Activated CD4-positive, alpha-beta T cell treated with anti-CD3 and anti-CD28 coated beads, Interleukin-2, amount 50 U/mL, for 48 hours (primary cell): ENCODE results near the gene RNF213.
A peak's percentile ranks its signal among the peaks of the same experiment; 100 is the strongest.
"Not testable (repeated sequence)": the region's sequence is repeated elsewhere in the genome, so short reads cannot be mapped to it uniquely, and the experiment has no call there.

Experiments
- DNase-seq, 2 experiments: peaks; one replicate each; pipeline ENCODE4 v3.0.0-alpha.2; 2020

Gene RNF213

GRCh38 chr17:80224683-80225082 is 36.0 kb upstream of the RNF213 start:
- DNase-seq, result no peak

DNA sequence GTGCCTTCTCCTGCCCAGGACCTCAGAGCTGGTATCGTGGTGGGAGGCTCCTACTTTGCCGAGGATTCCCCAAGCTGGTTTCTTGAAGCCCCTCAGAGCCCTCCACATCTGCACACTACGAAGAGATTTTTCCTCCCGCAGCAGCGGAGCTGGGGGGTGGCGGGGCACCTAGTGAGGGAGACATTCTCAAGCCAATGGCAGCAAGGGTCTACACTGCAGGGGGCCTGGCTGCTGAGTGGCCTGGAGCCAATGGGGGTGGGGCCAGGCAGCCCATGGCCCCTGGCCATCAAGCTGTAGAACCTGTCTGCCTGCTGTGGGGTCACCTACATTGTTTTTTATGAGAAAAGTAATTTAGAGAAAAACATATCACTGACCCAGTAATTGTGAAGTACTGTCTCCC is 35.4 kb upstream of the RNF213 start:
- DNase-seq, result no peak

- no peak for DNase-seq
These were observed 33.5 kb upstream of the RNF213 start for GRCh38 chr17:80227156-80227555.

- no peak for DNase-seq
These were observed 33.0 kb upstream of the RNF213 start for GRCh38 chr17:80227666-80228065.

DNA sequence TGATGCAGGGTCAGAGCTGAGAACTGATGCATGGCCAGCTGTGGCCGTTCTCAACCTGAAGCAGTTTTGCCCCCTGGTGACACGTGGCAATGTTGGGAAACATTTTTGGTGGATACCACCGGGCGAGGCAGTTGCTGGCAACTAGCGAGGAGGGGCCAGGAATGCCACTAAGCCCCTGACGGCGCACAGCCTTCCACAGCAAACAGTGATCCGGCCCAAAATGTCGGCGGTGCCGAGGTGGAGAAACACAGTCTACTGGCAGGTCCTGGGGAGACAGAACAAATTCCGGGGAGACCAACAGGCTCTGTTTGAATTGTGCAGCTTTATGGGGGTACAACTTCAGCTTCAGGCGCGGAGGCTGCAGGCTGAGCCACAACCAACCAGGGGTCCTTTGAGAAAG is 32.2 kb upstream of the RNF213 start:
- DNase-seq, result no peak

DNA sequence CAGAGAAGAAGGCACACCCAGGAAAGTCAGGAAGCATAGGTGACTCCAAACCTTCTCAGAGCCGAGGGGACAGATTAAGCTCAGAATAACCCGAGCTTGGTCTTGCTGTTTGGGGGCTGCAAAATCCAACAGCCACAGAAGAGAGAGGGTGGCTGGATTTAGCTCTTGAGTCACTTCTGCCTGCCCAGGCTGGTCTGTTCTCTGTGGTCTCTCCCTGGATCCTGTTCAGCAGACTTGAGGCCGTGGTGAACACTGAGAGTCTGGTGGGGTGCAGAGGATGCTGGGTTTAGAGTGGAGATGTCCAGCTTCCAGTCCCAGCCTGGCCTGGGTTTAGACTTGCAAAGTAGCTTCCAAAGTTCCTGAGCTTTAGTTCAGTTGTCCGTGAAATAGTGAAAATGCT is 31.6 kb upstream of the RNF213 start:
- DNase-seq, result no peak

- DNase-seq, result no peak
These were observed 28.2 kb upstream of the RNF213 start for GRCh38 chr17:80232438-80232837.

- no peak for DNase-seq
These were observed 27.4 kb upstream of the RNF213 start for GRCh38 chr17:80233202-80233601.

DNA sequence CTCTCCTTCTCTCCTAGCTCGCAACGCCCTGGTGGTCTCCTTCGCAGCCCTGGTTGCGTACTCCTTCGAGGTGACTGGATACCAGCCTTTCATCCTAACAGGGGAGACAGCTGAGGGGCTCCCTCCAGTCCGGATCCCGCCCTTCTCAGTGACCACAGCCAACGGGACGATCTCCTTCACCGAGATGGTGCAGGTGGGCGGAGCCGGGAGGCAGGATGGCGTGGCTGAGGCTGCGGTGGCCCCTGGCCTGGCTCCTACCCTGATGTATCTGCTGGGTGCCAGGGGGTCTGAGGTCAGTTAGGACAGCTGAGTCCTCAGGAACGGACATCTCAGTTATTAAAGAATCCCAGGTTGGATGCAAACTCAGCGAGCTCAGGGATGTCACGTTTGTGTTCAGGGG is 23.7 kb upstream of the RNF213 start:
- no peak for DNase-seq

DNA sequence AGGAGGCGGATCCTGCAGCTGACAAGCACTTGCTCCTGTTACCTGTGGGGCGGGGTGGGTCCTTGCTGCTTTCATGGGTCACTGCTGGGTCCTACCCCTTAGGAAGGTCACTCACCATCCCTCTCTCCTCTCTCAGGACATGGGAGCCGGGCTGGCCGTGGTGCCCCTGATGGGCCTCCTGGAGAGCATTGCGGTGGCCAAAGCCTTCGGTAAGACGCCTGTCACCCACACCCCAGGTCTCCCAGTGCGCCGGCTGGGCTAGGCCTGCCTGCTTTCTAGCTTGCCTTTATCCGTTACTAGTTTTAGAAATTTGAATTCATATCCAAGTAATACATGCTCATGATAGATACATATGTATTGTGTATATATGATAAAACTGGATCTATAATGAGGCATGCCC is 23.3 kb upstream of the RNF213 start:
- no peak for DNase-seq

DNA sequence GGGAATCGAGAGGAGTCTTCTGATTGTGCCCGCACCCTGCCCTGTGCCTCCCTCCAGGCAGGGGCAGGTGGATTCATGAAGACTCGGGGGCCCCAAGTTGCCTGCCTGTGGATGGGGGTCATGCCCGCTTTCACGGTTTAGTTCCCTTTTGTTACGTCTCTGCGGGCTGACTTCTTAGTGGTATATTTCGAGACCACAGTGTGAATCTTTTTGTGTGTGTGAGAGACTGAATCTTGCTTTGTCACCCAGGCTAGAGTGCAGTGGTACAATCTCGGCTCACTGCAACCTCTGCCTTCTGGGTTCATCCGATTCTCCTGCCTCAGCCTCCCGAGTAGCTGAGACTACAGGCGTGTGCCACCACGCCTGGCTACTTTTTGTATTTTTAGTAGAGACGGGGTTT is 18.1 kb upstream of the RNF213 start:
- DNase-seq, result no peak

DNA sequence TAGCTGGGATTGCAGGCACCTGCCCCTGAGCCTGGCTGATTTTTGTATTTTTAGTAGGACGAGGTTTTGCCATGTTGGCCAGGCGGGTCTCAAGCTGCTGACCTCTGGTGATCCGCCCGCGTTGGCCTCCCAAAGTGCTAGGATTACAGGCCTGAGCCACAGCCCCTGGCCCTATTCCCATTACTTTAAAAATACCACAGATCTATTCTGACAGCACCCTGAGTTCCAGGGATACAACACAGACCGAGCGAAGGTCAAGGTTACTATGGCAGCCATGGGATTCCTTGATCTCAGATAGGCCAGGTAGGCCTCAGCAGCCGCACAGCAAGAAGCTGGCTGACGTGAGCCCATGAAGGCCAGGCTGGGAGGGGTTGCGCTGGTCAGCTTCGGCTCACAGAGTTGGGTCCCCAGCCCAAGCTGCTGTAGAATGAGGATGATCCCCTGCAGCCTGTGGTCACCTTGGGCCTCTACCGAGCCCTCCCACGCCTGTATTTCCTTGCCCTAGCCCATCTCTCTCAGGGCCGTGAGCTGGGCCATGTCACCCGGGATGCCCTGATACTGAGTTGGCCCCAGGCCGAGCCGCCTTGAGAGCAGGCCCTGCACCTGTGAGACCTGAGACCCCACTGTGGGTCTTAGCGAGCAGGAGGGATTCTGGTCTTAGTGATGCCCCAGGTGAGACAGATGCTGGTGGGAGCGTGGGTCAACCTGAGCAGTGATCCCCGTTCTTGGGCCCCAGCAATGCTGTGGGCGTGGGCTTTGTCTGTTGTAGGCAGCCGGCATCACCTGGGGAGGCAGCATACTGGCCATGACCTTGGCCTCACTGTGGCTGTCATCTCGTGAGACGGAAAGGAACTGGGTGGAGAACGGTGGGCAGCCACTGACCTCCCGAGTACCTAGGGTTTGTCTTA is 16.9 kb upstream of the RNF213 start:
- DNase-seq, result no peak

DNA sequence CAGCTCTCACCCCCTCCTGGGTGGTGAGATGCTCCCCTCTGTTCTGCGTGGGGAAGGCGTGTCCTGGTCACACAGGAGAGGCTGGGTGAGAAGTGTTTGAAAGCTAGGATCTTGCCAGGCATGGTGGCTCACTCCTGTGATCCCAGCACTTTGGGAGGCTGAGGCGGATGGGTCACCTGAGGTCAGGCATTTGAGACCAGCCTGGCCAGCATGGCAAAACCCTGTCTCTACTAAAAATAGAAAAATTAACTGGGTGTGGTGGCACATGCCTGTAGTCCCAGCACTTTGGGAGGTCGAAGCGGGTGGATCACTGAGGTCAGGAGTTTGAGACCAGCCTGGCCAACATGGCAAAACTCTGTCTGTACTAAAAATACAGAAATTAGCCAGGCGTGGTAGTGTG is 16.2 kb upstream of the RNF213 start:
- not testable (repeated sequence) for DNase-seq

GRCh38 chr17:80244871-80245509 is 15.7 kb upstream of the RNF213 start:
- no peak for DNase-seq

DNA sequence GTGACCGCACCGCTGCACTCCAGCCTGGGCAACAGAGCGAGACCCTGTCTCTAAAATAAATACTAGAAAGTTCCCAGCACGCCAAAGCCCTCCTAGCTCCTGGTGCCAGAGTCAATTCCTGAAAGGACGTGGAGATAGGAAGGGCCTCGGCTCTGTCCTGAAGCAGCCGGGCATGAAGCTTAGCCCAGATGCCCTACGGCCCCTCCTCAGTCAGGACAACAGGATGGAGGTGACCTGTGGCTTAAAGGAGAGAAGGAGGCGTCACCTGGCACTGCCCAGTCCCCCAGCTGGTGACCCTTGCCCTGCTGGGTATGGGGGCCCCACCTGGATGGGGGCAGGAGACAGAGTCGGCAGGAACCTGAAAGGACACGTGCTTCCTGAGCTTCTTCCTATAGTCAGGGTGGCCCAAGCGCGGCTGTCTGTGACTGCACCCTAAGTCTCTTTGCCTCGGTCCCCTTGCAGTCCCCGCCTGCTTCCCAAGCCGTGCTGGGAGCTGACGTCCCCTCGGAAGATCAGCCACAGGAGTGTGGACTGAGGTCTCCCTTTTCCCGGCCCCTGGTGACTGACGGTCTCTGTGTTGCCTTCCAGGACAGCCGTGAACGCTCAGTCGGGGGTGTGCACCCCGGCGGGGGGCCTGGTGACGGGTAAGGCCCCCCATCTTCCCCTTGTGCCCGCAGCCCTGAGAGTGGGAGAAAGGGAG is 14.9 kb upstream of the RNF213 start:
- DNase-seq, result no peak

- DNase-seq, result no peak
These were observed 14.4 kb upstream of the RNF213 start for GRCh38 chr17:80246266-80246681.

- no peak for DNase-seq
These were observed 13.9 kb upstream of the RNF213 start for GRCh38 chr17:80246726-80247125.

DNA sequence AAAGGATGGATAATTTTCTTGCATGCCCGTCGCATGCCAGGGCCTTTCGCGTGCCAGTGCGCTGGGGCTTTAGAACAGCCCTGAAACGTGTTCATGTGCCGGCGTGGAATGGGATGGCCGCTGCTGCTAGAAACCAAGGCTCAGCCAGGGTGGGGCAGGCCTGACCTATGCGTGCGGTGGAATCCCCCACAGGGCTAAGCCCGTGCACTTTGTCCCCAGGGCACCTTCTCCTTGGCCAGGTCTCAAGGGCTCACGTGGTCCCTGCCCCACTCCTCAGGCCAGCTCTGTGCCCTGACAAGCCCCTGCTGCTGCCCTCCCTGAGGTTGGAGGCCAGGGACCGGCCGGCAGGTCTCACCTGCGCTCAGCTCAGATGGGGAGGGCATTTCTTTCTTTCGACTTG is 13.1 kb upstream of the RNF213 start:
- no peak for DNase-seq

DNA sequence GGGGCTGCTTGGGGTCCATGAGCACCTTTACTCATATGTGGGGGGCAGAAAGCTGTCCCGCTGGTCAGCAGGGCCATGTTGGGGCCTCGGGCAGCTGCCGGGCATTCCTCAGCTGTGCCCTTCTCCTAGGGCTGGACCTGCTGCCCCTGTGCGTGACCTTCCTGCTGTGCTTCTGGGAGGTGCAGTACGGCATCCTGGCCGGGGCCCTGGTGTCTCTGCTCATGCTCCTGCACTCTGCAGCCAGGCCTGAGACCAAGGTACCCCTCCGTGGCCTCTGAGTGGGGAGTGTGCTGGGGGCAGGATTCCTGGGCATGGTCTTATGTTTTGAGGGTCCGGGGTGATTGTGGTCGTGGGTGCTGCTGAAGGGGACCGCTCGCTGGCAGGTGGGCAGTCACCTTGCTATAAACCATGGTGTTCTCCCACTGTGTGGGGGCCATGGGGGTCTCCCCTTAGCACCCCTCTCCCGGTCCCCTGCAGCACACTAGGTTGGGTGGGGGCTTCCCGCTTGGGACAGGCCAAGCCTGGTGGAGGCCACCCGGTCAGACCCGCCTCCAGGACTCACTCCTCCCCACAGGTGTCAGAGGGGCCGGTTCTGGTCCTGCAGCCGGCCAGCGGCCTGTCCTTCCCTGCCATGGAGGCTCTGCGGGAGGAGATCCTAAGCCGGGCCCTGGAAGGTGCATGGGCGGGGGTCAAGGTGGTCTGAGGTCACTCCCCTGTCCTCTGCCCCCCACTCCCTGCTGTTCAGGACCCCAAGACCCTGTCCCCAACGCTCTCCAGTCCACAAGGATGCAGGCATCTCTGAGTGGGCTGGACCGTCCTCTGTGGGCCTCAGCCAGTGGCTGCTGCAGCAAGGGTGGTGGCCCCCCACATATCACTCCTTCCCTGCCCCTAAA is 12.4 kb upstream of the RNF213 start:
- no peak for DNase-seq

DNA sequence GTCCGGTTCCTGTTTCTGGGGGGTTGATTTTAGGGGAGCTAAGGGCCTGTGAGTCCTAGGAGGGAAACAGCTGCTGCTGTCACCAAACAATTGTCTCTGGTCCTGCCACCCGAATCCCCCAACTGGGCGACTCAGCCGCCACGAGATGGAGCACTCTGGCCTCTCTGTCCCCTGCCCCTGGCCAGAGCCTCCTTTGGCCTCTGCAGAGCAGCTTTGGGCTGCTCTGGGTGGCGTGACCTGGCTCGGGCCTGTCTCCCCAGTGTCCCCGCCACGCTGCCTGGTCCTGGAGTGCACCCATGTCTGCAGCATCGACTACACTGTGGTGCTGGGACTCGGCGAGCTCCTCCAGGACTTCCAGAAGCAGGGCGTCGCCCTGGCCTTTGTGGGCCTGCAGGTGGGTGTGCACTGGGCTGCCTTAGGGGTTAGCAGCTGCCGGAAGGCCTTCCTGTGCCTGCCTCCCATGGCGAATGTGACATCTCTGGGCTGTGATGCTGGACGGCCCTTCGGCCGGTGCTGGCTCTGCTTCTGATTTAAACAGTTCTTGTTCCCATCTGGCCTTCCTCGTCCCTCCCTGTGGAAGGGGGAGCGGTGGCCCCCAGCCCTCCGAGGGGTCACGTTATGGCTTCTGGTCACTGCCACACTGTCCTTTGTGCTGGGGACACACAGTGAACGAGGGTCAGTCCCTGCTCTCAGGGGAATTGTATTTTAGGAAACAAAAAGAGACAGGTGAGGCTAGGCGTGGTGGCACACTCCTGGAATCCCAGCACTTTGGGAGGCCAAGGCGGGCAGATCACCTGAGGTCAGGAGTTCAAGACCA is 11.6 kb upstream of the RNF213 start:
- DNase-seq, result no peak

DNA sequence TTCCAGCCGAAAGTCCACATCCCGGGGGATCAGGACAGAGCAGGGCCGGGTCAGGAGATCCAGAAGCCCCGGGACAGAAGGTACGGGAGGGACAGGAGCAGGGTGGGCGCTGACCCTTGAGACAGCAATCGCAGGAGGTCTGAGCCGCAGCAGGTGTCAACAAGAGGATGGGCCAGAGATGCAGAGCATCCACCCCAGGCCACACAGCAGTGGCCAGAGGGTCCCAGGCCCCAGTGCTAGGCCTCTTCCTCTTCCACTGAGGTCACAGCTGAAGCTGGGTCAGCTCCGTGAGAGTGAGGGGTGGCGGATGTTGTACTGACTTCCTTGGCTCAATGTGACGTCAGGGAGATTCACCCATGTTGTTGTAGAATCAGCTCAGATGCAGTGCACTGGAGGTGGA is 8.7 kb upstream of the RNF213 start:
- DNase-seq, result no peak

DNA sequence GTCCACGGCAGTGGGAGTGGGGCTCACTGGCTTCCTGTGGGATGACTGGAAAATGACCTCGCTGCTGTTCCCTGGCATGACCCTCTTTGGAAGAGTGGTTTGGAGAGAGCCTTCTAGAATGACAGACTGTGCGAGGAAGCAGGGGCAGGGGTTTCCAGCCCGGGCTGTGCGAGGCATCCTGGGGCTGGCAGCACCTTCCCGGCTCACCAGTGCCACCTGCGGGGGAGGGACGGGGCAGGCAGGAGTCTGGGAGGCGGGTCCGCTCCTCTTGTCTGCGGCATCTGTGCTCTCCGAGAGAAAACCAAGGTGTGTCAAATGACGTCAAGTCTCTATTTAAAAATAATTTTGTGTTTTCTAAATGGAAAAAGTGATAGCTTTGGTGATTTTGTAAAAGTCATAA is 7.8 kb upstream of the RNF213 start:
- peak; percentile 90 to 94 for DNase-seq
